BE2C (cell line): ENCODE data around the gene LHFPL2.
"Not testable (repeated sequence)": the region's sequence is repeated elsewhere in the genome, so short reads cannot be mapped to it uniquely, and the experiment has no call there.

Source experiments
- DNase-seq: peaks from one replicate; pipeline ENCODE4 v3.0.0-alpha.2; 2020
- H3K27me3 ChIP-seq: fragments of 250-450 bp; sonication (Bioruptor Pico); 2 replicates; pipeline ENCODE4 v1.5.1; 2020; ENCODE audit warnings: mild to moderate bottlenecking
- H3K36me3 ChIP-seq: fragments of 250-450 bp; sonication (Bioruptor Pico); 2 replicates; pipeline ENCODE4 v1.5.1; 2020; ENCODE audit warnings: mild to moderate bottlenecking
- H3K4me1 ChIP-seq: fragments of 250-450 bp; sonication (Bioruptor Pico); 2 replicates; pipeline ENCODE4 v1.5.1; 2020
- H3K4me3 ChIP-seq: 2 replicates; pipeline ENCODE4 v1.5.1; 2011; ENCODE audit warnings: low read depth, low read length
- H3K9me3 ChIP-seq: fragments of 250-450 bp; sonication (Bioruptor Pico); 2 replicates; pipeline ENCODE4 v1.5.1; 2020
- CTCF ChIP-seq: IDR thresholded peaks from 2 replicates; pipeline ENCODE4 v1.5.1; 2012; ENCODE audit warnings: mild to moderate bottlenecking, low read depth, low read length

LHFPL2 gene

GRCh38 chr5:78672154-78672553, 23.6 kb upstream of the LHFPL2 start:
- no peaks in the 10 kb centered on the region for H3K9me3 ChIP-seq
- DNase-seq, result no peak
- peaks cover 12% of the 10 kb centered on the region for H3K4me1 ChIP-seq
- H3K4me3 ChIP-seq, result no peak overlapping the region
- TF ChIP-seq CTCF, result no peak
- H3K36me3 ChIP-seq, result no peaks in the 10 kb centered on the region
- no peaks in the 10 kb centered on the region for H3K27me3 ChIP-seq

GRCh38 chr5:78671609-78672008, 23.0 kb upstream of the LHFPL2 start:
- no peak overlapping the region for H3K4me3 ChIP-seq
- TF ChIP-seq CTCF, result no peak
- H3K9me3 ChIP-seq, result no peaks in the 10 kb centered on the region
- H3K36me3 ChIP-seq, result no peaks in the 10 kb centered on the region
- H3K27me3 ChIP-seq, result no peaks in the 10 kb centered on the region
- peak; percentile 80 for DNase-seq
- peaks cover 11% of the 10 kb centered on the region for H3K4me1 ChIP-seq

- H3K9me3 ChIP-seq, result no peaks in the 10 kb centered on the region
- no peaks in the 10 kb centered on the region for H3K36me3 ChIP-seq
- TF ChIP-seq CTCF, result no peak
- H3K4me1 ChIP-seq, result peaks cover 8% of the 10 kb centered on the region
- no peaks in the 10 kb centered on the region for H3K27me3 ChIP-seq
- no peak for DNase-seq
- H3K4me3 ChIP-seq, result no peak overlapping the region
Observed at GRCh38 chr5:78670701-78671269, 22.2 kb upstream of the LHFPL2 start.

GRCh38 chr5:78669331-78669730, 20.8 kb upstream of the LHFPL2 start:
- Histone ChIP-seq H3K4me3 (no peak overlapping the region), H3K4me1 (peaks cover 8% of the 10 kb centered on the region), H3K36me3 (no peaks in the 10 kb centered on the region), H3K27me3 (no peaks in the 10 kb centered on the region), H3K9me3 (no peaks in the 10 kb centered on the region)
- no peak for DNase-seq
- TF ChIP-seq CTCF, result no peak

GRCh38 chr5:78667461-78668103, 19.0 kb upstream of the LHFPL2 start:
- Histone ChIP-seq H3K4me3 (no peak overlapping the region), H3K4me1 (peaks cover 8% of the 10 kb centered on the region), H3K27me3 (no peaks in the 10 kb centered on the region), H3K9me3 (no peaks in the 10 kb centered on the region), H3K36me3 (no peaks in the 10 kb centered on the region)
- no peak for DNase-seq
- TF ChIP-seq CTCF, result no peak

GRCh38 chr5:78666975-78667374, 18.4 kb upstream of the LHFPL2 start:
- H3K36me3 ChIP-seq, H3K4me1 ChIP-seq, H3K4me3 ChIP-seq, H3K9me3 ChIP-seq, H3K27me3 ChIP-seq, DNase-seq: not testable (repeated sequence)
